Measurements from ENCODE around the gene KCNJ11. TPM values are rescaled to one million over a fixed set of nuclear protein-coding genes. Genes with fewer than 3 reads are reported as not detected.

KCNJ11 gene
- total RNA-seq, 1 experiment from 2014 or later = 0.54 TPM

DNA sequence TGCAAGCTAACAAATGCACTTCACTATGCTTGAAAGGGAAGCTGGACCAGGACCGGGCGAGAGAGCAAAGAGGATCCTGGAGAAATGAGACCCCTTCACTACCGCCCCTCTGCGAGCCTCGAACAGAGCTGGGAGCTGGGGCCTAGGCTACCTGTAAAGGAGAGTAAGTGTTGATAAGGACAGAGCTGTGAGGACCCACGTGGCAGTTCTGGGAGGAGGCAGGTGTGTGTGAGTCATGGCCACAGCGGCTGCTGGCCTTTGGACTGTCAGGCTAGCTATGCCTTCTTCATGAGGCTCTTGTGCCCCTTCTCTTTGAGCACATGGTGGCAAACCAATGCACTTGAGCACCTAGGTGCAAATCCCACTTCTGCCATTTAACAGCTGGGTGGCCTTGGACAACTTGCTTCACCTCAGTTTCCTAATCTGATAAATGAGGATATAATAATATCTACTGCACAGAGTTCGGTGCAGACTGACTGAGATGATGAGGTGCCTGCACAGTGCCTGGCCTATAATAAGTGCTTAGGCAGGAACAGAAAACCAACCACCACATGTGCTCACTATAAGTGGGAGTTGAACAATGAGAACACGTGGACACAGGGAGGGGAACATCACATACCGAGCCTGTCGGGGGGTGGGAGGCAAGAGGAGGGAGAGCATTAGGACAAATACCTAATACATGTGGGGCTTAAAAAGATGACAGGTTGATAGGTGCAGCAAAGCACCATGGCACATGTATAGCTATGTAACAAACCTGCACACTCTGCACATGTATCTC lies 35.3 kb upstream of the KCNJ11 start:
- peaks cover 59% of the 10 kb centered on the region for H3K27me3 Mint-ChIP-seq (ENCODE audit: insufficient read depth, unreplicated experiment)
- H3K27ac Mint-ChIP-seq (ENCODE audit: low read depth, unreplicated experiment) = no peak overlapping the region
- ChIA-PET CTCF (interaction anchor here (0.6 kb wide), 2 partner anchors 24 to 288 kb away, joined by 3 to 4 read pairs; no protein-coding TSS in a partner anchor), POLR2A (no interaction called here)
- no peaks in the 10 kb centered on the region for H3K9me3 Mint-ChIP-seq (ENCODE audit: unreplicated experiment)
- H3K4me3 Mint-ChIP-seq (ENCODE audit: unreplicated experiment) = no peak overlapping the region
- TF ChIP-seq, protein P1, sequence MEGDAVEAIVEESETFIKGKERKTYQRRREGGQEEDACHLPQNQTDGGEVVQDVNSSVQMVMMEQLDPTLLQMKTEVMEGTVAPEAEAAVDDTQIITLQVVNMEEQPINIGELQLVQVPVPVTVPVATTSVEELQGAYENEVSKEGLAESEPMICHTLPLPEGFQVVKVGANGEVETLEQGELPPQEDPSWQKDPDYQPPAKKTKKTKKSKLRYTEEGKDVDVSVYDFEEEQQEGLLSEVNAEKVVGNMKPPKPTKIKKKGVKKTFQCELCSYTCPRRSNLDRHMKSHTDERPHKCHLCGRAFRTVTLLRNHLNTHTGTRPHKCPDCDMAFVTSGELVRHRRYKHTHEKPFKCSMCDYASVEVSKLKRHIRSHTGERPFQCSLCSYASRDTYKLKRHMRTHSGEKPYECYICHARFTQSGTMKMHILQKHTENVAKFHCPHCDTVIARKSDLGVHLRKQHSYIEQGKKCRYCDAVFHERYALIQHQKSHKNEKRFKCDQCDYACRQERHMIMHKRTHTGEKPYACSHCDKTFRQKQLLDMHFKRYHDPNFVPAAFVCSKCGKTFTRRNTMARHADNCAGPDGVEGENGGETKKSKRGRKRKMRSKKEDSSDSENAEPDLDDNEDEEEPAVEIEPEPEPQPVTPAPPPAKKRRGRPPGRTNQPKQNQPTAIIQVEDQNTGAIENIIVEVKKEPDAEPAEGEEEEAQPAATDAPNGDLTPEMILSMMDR (IDR thresholded peaks at IDR 0.05; ENCODE audit: unreplicated experiment) = no peak
- no peaks in the 10 kb centered on the region for H3K36me3 Mint-ChIP-seq (ENCODE audit: insufficient read depth, unreplicated experiment)
- no TSS peak for BruUV-seq (replicated peaks)
- peak; percentile 19 for DNase-seq (ENCODE audit: unreplicated experiment)
- no peaks in the 10 kb centered on the region for H3K4me1 Mint-ChIP-seq (ENCODE audit: insufficient read depth, unreplicated experiment)
- intact Hi-C loops (cut with micrococcal nuclease) = no loop called here

DNA sequence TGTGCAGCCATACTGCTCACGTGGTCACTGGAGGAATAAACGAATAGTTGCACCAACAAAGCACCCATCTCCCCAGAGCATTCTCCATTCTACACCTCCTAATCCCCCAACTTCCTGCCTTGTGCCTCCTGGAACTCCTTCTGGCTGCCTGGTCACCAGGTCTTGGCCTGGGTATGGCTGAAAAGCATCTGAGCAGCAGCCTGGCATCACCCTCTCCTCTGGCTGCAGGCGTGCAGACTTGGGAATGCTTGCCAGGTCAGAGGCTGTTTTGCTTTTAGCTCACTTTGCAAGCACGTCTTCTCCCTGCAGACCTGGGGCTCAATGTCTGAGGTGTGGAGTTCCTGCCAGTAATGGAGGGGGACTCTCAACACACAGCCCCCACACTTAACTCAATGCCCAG lies 33.3 kb upstream of the KCNJ11 start:
- no TSS peak for BruUV-seq (replicated peaks)
- Mint-ChIP-seq H3K4me3 (ENCODE audit: unreplicated experiment) (no peak overlapping the region), H3K27ac (ENCODE audit: low read depth, unreplicated experiment) (no peak overlapping the region), H3K4me1 (ENCODE audit: insufficient read depth, unreplicated experiment) (no peaks in the 10 kb centered on the region), H3K27me3 (ENCODE audit: insufficient read depth, unreplicated experiment) (peaks cover 67% of the 10 kb centered on the region), H3K36me3 (ENCODE audit: insufficient read depth, unreplicated experiment) (no peaks in the 10 kb centered on the region), H3K9me3 (ENCODE audit: unreplicated experiment) (no peaks in the 10 kb centered on the region)
- no peak for DNase-seq (ENCODE audit: unreplicated experiment)
- intact Hi-C loops (cut with micrococcal nuclease) = no loop called here
- CTCF ChIA-PET = interaction anchor here (1.3 to 1.4 kb wide), 3 partner anchors 18 to 38 kb away, joined by 3 to 4 read pairs (median 4); no protein-coding TSS in a partner anchor
- TF ChIP-seq, protein P1 (IDR thresholded peaks at IDR 0.05; ENCODE audit: unreplicated experiment) = no peak
- POLR2A ChIA-PET = no interaction called here

DNA sequence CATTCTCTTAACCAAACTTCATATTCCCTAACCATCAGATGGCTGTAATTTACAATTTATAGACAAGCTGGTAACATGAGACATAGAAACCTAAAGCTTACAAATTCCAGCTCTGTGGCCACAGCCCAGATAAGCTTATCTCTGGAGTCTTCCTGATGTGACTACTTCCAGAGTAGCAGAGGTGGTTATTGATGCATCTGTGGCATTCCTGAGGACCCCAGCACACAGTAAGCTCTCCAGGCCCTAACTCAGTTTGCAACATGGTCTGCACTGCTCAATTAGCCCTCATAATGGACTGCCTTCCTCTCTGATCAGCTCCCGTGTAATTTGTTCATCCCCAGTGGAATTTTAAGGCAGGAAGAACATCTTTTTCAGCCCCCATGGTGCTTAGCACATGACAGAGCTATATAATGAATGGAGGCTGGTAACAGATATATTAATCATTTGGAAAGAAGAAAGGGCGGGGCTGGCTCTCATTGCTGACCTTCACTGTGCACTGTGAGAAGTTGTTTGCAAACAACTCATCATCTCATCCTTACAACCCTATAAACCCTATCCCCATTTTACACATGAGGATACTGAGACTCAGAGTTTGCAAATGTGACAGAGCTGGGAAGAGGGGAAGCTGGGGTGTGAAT lies 30.1 kb upstream of the KCNJ11 start:
- no TSS peak for BruUV-seq (replicated peaks)
- ChIA-PET CTCF (interaction anchor here (0.9 to 1.5 kb wide), 6 partner anchors 11 to 189 kb away, joined by 3 to 6 read pairs (median 3); no protein-coding TSS in a partner anchor), POLR2A (no interaction called here)
- H3K9me3 Mint-ChIP-seq (ENCODE audit: unreplicated experiment) = no peaks in the 10 kb centered on the region
- no peak for DNase-seq (ENCODE audit: unreplicated experiment)
- H3K27me3 Mint-ChIP-seq (ENCODE audit: insufficient read depth, unreplicated experiment) = peaks cover 90% of the 10 kb centered on the region
- H3K27ac Mint-ChIP-seq (ENCODE audit: low read depth, unreplicated experiment) = no peak overlapping the region
- H3K4me1 Mint-ChIP-seq (ENCODE audit: insufficient read depth, unreplicated experiment) = no peaks in the 10 kb centered on the region
- TF ChIP-seq, protein P1 (IDR thresholded peaks at IDR 0.05; ENCODE audit: unreplicated experiment) = no peak
- H3K36me3 Mint-ChIP-seq (ENCODE audit: insufficient read depth, unreplicated experiment) = no peaks in the 10 kb centered on the region
- intact Hi-C loops (cut with micrococcal nuclease) = no loop called here
- no peak overlapping the region for H3K4me3 Mint-ChIP-seq (ENCODE audit: unreplicated experiment)

DNA sequence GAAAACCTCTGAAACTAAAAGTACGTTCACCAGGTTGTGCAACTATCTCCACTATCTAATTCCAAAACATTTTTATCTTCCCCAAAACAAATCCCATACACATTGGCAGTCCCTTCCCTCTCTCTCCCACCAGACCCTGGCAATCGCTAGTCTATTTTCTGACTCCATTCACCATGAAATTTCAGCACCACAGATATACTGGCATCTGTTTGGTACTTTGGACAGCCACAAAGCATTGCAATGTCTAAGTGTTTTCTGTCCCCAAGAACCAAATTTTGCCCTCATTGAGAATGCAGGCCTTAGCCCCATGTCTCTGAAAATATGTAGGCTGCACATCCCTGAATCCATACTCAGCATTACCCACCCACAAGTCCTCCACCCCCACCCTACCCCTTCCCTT lies 28.0 kb upstream of the KCNJ11 start:
- Mint-ChIP-seq H3K4me1 (ENCODE audit: insufficient read depth, unreplicated experiment) (no peaks in the 10 kb centered on the region), H3K4me3 (ENCODE audit: unreplicated experiment) (no peak overlapping the region), H3K9me3 (ENCODE audit: unreplicated experiment) (no peaks in the 10 kb centered on the region), H3K27me3 (ENCODE audit: insufficient read depth, unreplicated experiment) (peaks cover 80% of the 10 kb centered on the region), H3K36me3 (ENCODE audit: insufficient read depth, unreplicated experiment) (no peaks in the 10 kb centered on the region), H3K27ac (ENCODE audit: low read depth, unreplicated experiment) (no peak overlapping the region)
- CTCF ChIA-PET = no interaction called here
- POLR2A ChIA-PET = no interaction called here
- no TSS peak for BruUV-seq (replicated peaks)
- intact Hi-C loops (cut with micrococcal nuclease) = no loop called here
- TF ChIP-seq, protein P1 (IDR thresholded peaks at IDR 0.05; ENCODE audit: unreplicated experiment) = no peak
- DNase-seq (ENCODE audit: unreplicated experiment) = no peak
